ENCODE data around the gene PID1.

Gene PID1

GRCh38 chr2:229066121-229066715, 204.9 kb downstream of the PID1 start:
- H3K27ac Mint-ChIP-seq = no peak overlapping the region
- H3K4me1 Mint-ChIP-seq = peaks cover 2% of the 10 kb centered on the region
- H3K9me3 Mint-ChIP-seq = peaks cover 10% of the 10 kb centered on the region
- no peaks in the 10 kb centered on the region for H3K36me3 Mint-ChIP-seq (ENCODE audit: low read depth)
- H3K27me3 Mint-ChIP-seq (ENCODE audit: low read depth) = no peaks in the 10 kb centered on the region
- no peak for TF ChIP-seq CTCF (IDR thresholded peaks at IDR 0.05; ENCODE audit: unreplicated experiment in 3 of 3)
- no peak overlapping the region for H3K4me3 Mint-ChIP-seq

- H3K27ac Mint-ChIP-seq = no peak overlapping the region
- peaks cover 10% of the 10 kb centered on the region for H3K9me3 Mint-ChIP-seq
- no peak overlapping the region for H3K4me3 Mint-ChIP-seq
- no peaks in the 10 kb centered on the region for H3K4me1 Mint-ChIP-seq
- H3K36me3 Mint-ChIP-seq (ENCODE audit: low read depth) = no peaks in the 10 kb centered on the region
- H3K27me3 Mint-ChIP-seq (ENCODE audit: low read depth) = no peaks in the 10 kb centered on the region
- no peak for TF ChIP-seq CTCF (IDR thresholded peaks at IDR 0.05; ENCODE audit: unreplicated experiment in 3 of 3)
Observed at GRCh38 chr2:229064749-229065148, 206.3 kb downstream of the PID1 start.

DNA sequence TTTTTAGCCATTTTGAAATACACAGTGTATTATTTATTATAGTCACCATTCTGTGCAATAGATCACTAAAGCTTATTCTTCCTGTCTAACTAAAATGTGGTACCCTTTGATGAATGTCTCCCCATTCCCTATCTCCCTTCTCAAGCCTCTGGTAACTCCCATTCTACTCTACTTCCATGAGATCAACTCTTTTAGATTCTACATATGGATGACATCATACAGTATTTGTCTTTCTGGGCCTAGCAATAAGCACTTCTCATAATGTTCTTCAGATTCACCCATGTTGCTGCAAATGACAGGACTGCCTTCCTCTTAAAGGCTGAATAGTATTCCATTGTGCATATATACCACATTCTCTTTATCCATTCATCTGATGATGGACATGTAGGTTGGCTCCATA, 210.9 kb downstream of the PID1 start:
- no peaks in the 10 kb centered on the region for H3K36me3 Mint-ChIP-seq (ENCODE audit: low read depth)

DNA sequence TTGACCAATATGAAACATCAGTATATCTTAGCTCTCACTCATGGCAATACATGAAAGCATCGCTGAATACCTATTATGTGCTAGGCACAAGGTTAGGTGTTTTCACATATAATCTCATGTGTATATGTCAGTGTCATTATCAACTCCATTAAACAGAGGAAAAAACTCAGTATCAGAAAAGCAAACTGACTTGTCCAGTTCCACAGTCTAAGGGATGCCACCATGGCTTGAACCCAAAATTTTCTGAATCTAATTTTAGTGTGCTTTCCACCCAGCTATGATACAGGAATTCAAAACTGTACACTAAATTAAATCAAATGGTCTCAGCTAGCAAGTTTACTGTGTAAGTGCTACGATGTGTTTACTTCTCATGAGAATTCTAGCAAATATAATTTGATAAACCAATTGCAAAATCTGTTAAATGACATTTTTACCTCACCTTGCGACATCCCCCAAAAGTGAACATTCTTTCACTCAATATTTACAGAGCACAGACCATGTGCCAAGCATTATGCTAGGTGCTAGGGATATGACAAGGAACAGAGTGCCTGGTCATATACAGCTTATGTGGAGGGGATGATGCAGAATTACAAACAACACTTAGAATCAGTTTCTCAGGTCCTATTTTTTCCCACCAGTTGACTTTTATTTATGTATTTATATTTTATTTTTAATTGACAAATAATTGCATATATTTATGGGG, 211.6 kb downstream of the PID1 start:
- no peak overlapping the region for H3K4me3 Mint-ChIP-seq
- TF ChIP-seq CTCF (IDR thresholded peaks at IDR 0.05; ENCODE audit: unreplicated experiment in 3 of 3) = no peak
- peaks cover 10% of the 10 kb centered on the region for H3K9me3 Mint-ChIP-seq
- H3K27ac Mint-ChIP-seq = no peak overlapping the region
- no peaks in the 10 kb centered on the region for H3K4me1 Mint-ChIP-seq
- no peaks in the 10 kb centered on the region for H3K27me3 Mint-ChIP-seq (ENCODE audit: low read depth)
- no peaks in the 10 kb centered on the region for H3K36me3 Mint-ChIP-seq (ENCODE audit: low read depth)

More for the DNA sequence above, 210.9 kb downstream of the PID1 start:
- Mint-ChIP-seq H3K9me3 (peaks cover 10% of the 10 kb centered on the region), H3K27ac (no peak overlapping the region), H3K4me3 (no peak overlapping the region), H3K27me3 (ENCODE audit: low read depth) (no peaks in the 10 kb centered on the region), H3K4me1 (no peaks in the 10 kb centered on the region)
- TF ChIP-seq CTCF (IDR thresholded peaks at IDR 0.05; ENCODE audit: unreplicated experiment in 3 of 3) = no peak

GRCh38 chr2:229057976-229058553, 213.0 kb downstream of the PID1 start:
- Mint-ChIP-seq H3K4me3 (no peak overlapping the region), H3K4me1 (peaks cover 6% of the 10 kb centered on the region), H3K27ac (no peak overlapping the region), H3K9me3 (peaks cover 8% of the 10 kb centered on the region), H3K36me3 (ENCODE audit: low read depth) (no peaks in the 10 kb centered on the region), H3K27me3 (ENCODE audit: low read depth) (no peaks in the 10 kb centered on the region)
- no peak for TF ChIP-seq CTCF (IDR thresholded peaks at IDR 0.05; ENCODE audit: unreplicated experiment in 3 of 3)

Measured in nephron (organoid).